ENCODE measurements around the gene NOL8. TPM values are rescaled to one million over a fixed set of nuclear protein-coding genes. Genes with fewer than 3 reads are reported as not detected.

The NOL8 gene
- total RNA-seq, 1 experiment from 2014 or later, result 30.6 TPM

- DNase-seq (ENCODE audit: low read depth, low spot score) (no peak), ATAC-seq (no peak)
- in situ Hi-C loops (cut with HindIII; ENCODE audit: low pct_unique_long_range_greater_than_20kb, low sequenced_read_pairs), result no loop called here
- intact Hi-C loops (cut with micrococcal nuclease; ENCODE audit: unreplicated experiment), result no loop called here
- H3K27ac ChIP-seq (ENCODE audit: low read length), result no peak overlapping the region
- H3K9me3 ChIP-seq (ENCODE audit: control insufficient read depth, insufficient read depth, low read depth, low read length), result no peaks in the 10 kb centered on the region
- POLR2A ChIA-PET, result no interaction called here
- CTCF ChIA-PET, result no interaction called here
- no peak overlapping the region for H3K4me3 ChIP-seq (ENCODE audit: low read depth in 2 of 2, low read length in 2 of 2)
- no peaks in the 10 kb centered on the region for H3K4me1 ChIP-seq (ENCODE audit: control insufficient read depth, insufficient read depth, low read length)
- BruUV-seq (replicated peaks), result TSS peak; percentile 39
- no peaks in the 10 kb centered on the region for H3K27me3 ChIP-seq (ENCODE audit: control insufficient read depth, insufficient read depth, low read length)
- H3K36me3 ChIP-seq (ENCODE audit: control insufficient read depth, insufficient read depth, low read length), result peaks cover 53% of the 10 kb centered on the region
- TF ChIP-seq POLR2AphosphoS5 (IDR thresholded peaks at IDR 0.05; ENCODE audit: low read depth, low read length) (no peak), REST (IDR thresholded peaks at IDR 0.05; ENCODE audit: insufficient read depth in 1 of 2, low read depth in 2 of 2, low read length in 1 of 2) (no peak), SIN3A (IDR thresholded peaks at IDR 0.05; ENCODE audit: borderline replicate concordance, insufficient read depth, low read depth, low read length) (no peak), CTCF (IDR thresholded peaks at IDR 0.05) (no peak), TCF7L2 (IDR thresholded peaks at IDR 0.05; ENCODE audit: low read depth, low read length) (no peak)
Observed at GRCh38 chr9:92253656-92254055, 71.5 kb downstream of the NOL8 start.

GRCh38 chr9:92247981-92248380 lies 77.2 kb downstream of the NOL8 start:
- in situ Hi-C loops (cut with HindIII; ENCODE audit: low pct_unique_long_range_greater_than_20kb, low sequenced_read_pairs), result no loop called here
- TF ChIP-seq TCF7L2 (IDR thresholded peaks at IDR 0.05; ENCODE audit: low read depth, low read length), result no peak
- TF ChIP-seq REST (IDR thresholded peaks at IDR 0.05; ENCODE audit: insufficient read depth in 1 of 2, low read depth in 2 of 2, low read length in 1 of 2), result no peak
- no peak for TF ChIP-seq CTCF (IDR thresholded peaks at IDR 0.05)
- TF ChIP-seq SIN3A (IDR thresholded peaks at IDR 0.05; ENCODE audit: borderline replicate concordance, insufficient read depth, low read depth, low read length), result no peak
- no peak for TF ChIP-seq POLR2AphosphoS5 (IDR thresholded peaks at IDR 0.05; ENCODE audit: low read depth, low read length)
- Histone ChIP-seq H3K27me3 (ENCODE audit: control insufficient read depth, insufficient read depth, low read length) (no peaks in the 10 kb centered on the region), H3K9me3 (ENCODE audit: control insufficient read depth, insufficient read depth, low read depth, low read length) (no peaks in the 10 kb centered on the region), H3K27ac (ENCODE audit: low read length) (no peak overlapping the region), H3K4me1 (ENCODE audit: control insufficient read depth, insufficient read depth, low read length) (no peaks in the 10 kb centered on the region), H3K36me3 (ENCODE audit: control insufficient read depth, insufficient read depth, low read length) (peaks cover 45% of the 10 kb centered on the region), H3K4me3 (ENCODE audit: low read depth in 2 of 2, low read length in 2 of 2) (no peak overlapping the region)
- intact Hi-C loops (cut with micrococcal nuclease; ENCODE audit: unreplicated experiment), result no loop called here
- ChIA-PET CTCF (no interaction called here), POLR2A (no interaction called here)
- no peak for ATAC-seq
- BruUV-seq (replicated peaks), result no TSS peak
- no peak for DNase-seq (ENCODE audit: low read depth, low spot score)

Small RNAs within 50 kb of the gene (microRNA-seq; reads per million reads assigned to microRNA genes)
- gene MIR3651 (ENCODE audit: unreplicated experiment), result 1.9 reads per million

Other genes with a start within 250 kb of the NOL8 start
- 58.8 TPM for gene SPTLC1, start 209.9 kb downstream of the NOL8 start, total RNA-seq (2021; ENCODE audit: unreplicated experiment)
- 116 TPM for gene IARS1, start 31.7 kb downstream of the NOL8 start, total RNA-seq (2021; ENCODE audit: unreplicated experiment)
- gene CENPP, start 603 bp upstream of the NOL8 start, total RNA-seq (2021; ENCODE audit: unreplicated experiment), result 6.7 TPM
- 0.08 TPM for gene OGN, start 79.2 kb upstream of the NOL8 start, total RNA-seq (2021; ENCODE audit: unreplicated experiment)
- not detected for gene OMD, start 99.1 kb upstream of the NOL8 start, total RNA-seq (2021; ENCODE audit: unreplicated experiment)
- gene ASPN, start 157.2 kb upstream of the NOL8 start, total RNA-seq (2021; ENCODE audit: unreplicated experiment), result not detected
- not detected for gene ECM2, start 210.6 kb upstream of the NOL8 start, total RNA-seq (2021; ENCODE audit: unreplicated experiment)

Data from Panc1 (cell line).